NCI-H2107 treated with DMSO at 0.1 percent for 48 hours (cell line): Measurements from ENCODE around the gene DCLK1.

Experiments used
- DNase-seq: peaks from one replicate; lab custom pipeline; 2025; ENCODE audit not compliant: unreplicated experiment; lab: John Stamatoyannopoulos, UW

DCLK1 gene

DNA sequence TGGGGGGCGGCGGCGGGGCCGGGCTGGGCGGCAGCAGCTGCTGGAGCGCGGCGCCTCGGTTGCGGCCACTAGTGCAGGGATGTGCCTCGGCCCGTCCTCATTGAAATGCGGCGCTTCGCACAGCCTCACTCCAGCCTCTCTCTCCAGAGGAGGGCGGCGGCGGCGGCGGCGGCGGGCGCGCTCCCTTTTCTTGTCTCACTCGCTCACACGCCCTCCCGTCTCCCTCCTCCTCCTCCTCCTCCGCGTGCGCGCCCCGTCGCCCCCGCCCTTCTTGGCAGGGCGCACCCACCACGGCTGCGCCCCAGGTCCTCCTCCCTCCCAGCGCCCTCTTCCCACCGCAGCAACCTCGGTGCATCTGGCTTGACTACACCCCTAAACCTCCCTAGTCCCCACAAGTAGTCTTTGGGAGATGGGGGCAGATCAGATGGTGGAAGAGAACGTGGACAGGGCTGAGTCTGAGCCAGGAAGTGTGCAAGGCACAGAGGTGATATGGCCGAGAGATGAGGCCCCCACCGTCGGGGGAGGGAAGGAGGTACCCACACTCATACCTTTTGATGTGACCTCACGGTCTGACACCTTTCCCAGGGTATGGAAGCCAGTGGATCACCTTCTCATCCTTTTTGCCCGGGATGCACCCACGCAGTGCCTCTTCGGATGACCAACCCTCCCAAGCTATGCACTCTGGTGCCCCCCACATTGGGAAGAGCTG, at the start of gene DCLK1:
Gene DCLK1 (minus strand): TSS at position 161 of the 709 bp plus-strand sequence.
- peak; percentile 9 for DNase-seq

DNA sequence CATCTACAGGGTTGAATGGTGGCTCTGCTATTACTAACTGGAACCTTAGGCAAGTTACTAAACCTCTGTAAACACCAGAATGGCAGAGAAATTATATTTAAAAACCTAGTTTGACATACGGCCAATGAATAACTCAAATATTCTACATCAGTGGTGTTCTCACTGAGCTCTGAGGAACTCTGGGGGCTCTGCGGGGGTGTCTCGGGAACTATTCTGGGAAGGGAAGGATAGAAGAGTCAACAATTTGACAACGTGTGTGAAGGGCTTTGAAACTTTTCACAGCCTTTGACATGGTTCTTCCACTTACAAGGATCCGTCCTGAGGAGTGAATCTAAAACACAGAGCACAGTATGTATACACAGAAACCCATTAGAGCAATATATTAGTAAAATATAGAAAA, 44.4 kb upstream of the DCLK1 start:
- DNase-seq: no peak

DNA sequence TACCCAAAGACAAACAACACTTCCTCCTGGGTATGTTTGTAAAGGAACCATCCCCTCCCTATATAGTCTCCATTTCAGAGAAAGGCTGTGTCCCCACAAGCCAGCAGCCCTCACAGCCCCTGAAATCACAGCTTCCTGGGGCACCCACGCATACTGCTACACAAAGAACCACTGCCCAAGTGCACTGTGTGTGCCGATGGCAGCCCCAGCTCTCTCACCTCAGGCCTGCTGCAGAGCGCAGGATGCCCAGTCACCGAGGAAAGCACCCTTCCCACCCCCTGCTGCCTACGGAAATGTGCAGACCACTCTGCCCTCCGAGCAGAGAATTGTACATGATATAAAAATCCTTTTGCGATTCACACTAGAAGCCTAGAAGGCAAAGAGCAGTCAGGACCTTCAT, 43.7 kb upstream of the DCLK1 start:
- no peak for DNase-seq

DNA sequence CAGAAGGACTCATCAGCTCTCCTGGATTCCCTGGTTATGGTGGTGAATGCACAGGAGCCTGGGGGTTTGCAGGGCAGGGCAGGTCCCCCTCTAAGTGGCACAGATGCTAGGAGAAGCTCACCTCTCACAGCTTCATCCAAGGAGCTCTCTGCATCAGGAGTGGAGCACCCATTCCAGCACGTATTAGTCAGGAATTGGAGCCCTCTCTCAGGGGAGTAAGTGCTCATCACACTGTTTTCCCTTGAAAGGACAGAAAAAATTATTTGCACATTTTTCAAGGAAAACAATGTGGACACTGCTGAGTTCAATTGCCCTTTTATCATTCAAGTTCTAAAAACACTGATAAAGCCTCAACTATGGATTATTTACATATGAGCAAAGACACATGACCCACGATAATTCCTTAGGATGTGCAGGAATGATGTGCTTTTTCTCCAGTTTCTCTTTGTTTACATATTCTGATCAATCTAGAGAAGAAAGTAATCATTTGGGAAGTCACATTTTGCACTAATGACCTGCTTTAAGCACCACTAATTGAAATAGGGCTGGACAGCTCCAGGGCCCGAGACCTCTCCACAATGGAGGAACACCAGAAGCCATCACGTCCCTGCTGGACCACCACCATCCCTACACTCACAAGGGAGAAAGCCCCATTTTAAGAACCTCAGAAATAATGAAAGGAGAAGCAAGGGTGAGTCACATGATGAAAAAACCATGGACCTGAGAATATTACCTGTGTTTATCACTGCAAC, 42.6 kb upstream of the DCLK1 start:
- no peak for DNase-seq

DNA sequence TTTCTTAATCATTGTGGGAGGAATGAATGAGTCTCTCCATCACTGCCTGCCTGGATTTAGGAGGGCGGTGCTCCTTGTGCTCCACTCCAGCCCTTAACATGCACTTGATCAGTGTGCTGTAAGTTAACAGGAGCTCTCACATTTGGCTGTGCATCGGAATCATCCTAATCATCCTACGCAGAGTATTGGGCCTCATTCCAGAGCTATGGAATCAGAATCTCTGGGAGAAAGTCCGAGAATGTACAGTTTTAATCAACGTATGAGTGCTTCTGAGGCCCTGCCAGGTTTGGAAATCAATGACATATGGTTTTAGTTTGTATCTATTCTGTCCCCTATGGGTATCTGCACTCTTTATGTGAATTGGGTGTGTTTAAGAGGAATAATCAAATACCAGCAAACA, 34.9 kb upstream of the DCLK1 start:
- DNase-seq: no peak

DNA sequence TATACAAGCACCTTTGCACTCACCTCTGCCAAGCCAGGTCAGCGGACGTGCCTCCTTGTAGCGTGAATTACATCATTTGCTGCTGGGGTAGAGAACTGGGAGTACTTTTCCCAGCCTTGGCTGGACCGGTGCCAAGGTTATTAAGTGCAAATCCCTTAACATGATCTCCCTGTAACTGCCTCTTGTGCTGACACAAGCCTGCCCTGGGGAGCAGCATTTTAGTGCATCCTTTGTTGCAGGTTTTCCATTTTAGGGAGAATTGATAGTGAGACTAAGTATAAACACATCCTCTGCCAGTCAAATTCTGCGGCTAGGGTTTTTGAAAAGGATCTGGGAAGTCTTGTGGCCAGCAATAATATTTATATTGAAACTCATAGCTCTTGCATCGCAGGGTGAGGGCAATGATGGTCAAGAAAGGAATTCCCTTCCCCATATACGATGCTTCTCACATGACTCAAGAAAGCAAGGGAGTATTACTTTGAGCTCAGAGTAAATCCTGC, 32.7 kb upstream of the DCLK1 start:
- peak; percentile 58 for DNase-seq

DNA sequence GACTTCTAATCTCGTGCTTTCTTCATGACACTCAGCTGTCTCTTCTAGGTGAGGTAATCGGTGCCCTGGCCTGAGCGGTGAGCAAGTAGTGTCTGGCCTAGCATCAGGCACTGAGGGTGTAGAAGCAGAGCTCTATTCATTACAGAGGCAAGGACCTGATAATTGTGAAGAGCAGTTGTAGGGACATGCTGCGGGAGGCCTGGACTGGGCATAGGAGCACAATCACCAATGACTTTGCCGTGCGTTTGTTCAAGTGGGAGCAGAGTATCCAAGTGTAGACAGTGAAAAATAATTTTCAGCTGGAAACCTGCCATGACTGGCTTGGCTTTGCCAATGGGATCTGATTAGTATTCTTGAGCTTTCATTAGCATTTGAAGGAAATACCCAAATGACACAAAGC, 32.1 kb upstream of the DCLK1 start:
- no peak for DNase-seq

DNA sequence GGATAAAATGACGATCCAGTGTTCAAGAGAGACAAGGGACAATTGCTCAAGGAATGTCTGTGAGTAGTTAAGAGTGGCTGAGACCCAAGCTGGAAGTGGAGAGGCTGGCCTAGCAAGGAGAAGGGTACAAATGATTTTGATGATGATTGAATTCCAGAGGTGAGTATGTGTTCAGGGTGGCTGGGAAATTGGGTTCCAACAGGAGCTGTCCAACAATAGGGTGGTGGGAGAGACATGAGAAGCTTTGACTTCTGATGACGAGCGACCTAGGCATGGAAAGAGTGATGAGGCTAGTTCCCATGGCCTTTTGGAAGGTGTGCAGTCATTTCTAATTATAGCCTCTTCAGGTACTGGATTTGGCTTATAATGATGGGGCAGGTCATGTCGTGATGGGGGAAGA, 29.1 kb upstream of the DCLK1 start:
- no peak for DNase-seq

DNA sequence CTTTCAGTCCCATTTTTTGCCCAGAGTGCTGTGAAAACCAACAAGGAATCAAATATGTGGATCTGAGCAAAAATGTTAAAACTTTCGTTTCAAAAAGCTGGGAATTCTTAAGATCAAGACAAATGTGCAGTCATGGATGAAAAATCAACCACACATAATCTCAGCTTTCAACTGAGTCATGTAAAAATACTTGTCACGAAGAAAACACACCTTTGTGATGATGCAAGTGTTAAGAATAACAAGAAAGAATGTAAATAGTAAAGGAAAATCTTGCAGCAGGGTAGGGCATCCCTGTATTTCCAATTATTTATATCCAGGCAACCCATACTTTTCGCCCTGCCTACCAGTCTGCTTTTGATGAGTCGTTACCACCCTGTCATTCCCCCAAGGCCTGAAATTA, 27.4 kb upstream of the DCLK1 start:
- DNase-seq: no peak

DNA sequence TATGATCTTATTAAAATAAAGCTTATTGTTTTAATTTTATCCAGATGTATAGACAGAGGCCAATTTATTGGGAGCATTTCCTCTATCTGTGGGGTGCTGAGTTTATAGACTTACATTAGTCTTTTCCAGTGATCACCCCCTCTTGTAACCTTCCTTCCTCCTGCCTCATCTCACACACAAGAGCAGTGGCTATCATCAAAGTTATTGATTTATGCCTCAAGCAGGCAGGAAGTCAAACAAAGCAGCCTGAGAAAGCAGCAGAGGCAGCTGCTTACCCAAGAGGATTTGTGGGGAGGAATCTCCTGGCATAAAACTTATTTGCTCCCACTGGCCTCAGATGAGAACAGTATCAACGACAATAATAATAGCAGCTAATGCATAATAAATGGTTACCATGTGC, 26.3 kb upstream of the DCLK1 start:
- DNase-seq: no peak

DNA sequence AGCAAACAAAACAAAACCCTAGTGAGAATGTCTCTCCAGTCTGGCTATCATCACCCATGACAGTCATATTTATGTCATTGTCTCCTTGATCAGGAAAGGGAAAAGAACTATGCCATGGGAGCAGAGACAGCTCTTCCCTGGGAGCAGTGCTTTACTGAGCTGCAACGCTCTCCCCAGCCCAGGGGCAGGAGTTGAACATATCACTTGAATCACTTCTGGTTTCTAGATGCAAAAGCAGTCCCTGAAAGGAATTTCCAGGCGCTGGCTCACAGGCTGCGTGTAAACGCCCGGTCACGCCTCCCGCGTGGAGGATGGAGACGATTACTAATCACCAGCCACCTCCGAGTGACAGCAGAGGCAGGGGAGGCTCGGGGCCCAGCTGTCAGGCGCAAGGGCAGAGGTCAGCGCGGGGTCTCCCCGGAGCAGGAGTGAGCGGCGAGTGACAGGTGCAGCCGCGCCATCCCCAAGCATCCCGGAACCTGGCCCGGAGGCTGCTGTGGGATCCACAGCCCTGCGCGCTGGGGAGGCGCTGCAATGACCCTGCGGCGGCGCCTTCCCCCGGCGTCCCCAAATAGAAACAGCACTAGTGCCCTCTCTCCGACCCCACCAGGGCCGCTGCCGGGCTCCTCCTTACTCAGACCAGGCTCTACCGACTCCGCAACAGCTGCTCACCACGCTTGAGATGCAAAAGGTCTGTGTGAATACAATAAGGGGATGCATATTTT, 23.5 kb upstream of the DCLK1 start:
- no peak for DNase-seq

DNA sequence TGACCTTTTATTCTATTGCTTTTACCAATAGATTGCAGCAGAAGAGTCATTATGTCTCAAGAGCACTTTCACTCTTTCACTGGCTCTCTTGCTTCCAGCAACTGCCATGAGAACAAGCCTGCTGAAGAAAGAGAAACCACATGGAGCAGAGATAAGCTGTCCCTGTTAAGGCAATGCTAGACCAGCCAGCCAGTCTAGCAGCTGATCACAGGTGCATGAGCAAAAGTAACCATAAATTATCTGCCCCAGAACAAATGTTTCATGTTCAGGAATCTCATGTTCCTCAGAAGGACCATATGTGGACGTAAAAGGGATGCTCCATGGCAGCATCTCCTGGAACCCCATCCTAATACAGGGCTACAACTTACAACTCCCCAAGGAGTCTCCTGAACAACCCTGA, 20.4 kb upstream of the DCLK1 start:
- no peak for DNase-seq

DNA sequence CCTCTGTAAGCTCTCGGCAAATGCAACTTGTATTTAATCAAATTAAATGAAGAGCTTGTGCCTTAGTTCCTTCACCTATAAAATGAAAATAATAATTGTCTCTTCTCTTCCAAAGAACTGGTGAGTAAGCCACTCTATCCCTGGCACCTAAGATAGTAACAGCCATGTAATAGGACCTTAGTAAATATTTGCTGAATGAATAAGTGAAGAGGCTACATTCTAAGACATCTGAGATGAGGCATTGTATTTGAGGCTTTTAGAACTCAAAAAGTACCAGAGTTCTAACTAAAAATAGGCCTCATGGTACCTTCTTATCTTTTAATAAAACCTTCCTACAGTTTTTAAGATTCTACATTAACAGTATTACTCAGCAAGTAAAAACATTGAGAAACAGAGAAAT, 17.3 kb upstream of the DCLK1 start:
- DNase-seq: no peak

DNA sequence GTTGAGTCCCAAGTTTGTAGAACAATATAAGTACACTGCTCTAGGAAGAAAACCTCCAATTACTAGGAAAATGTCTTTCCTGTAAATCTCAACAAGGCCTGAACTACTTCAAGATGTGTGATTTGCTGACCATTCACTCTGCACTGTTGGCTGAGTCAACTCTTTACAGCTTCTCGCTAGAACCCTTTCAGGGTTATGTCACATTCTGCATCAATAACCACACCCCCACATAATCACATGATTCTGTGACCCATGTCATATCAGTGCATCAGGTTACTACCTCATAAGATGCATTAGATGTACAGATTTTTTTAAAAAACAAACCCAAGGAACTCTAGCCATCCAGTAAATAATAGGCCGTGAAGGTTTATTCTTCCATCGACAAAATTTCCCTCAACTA, 16.1 kb upstream of the DCLK1 start:
- no peak for DNase-seq

DNA sequence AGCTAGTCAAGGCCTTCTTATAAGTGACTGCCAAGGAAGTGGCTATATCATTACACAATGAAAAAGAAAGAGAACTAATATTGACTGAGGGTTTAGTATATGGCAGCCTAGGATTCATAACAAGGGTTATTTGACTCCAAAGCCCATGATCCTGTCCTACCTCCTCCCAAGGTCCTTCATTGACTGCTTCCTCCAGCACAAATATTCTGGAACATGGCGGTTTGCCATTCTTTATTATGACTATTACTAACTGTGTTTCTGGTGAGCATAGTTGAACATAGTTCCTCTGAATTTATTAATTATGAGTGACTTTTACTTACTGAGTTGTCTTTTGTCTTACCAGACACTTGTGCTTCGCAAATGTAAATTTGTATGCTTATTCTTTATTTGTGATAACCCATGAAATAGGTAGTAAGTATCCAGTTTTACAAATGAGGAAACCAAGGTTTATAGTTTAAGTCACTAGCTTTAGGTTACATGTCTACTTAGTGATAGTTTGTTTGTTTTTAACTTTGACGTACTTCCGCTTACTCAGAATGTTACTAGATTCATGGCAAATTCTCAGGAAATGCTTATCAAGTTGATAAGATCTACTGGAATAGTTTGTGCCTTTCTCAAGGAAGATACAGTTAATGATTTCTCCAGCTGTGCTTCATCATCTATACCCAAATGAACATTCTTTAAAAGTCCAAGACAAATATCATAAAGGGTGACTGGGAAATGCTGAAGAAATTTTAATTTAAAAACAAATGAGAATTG, 15.5 kb upstream of the DCLK1 start:
- DNase-seq: no peak

DNA sequence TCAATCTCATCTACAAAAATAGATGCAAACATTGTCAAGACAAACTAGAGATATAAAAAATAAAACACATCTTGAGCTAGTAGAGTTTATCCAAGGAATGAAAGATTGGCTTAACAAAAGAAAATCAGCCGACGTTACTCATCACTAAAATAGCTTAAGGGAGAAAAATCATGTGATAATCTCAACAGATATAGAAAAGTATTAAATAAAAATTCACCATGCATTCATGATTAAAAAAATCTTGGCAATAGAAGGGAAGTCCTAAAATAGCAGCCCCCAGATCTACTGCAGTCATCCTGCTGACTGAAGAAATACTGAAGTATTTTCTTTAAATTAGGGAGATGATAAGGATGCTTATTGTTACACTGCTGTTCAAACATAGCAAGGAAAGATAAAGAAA, 12.6 kb upstream of the DCLK1 start:
- DNase-seq: no peak

DNA sequence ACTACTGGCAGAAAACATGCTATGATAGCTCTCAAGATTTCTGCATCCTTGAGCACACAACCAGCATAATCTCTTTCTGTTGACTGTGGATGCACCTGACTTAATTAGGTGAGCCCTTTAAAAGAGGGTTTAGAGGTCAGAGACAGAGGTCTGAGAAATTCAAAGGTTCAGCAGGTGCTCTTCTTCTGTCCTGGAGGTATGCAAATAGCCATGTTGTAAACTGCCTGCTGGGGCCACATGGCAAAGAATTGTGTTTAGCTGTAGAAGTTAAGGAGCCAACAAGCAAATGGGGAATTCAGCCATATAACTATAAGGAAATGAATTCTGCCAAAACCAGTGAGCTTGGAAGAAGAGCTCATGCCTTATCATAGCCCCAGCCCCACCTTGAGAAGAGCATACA, 11.6 kb upstream of the DCLK1 start:
- no peak for DNase-seq

DNA sequence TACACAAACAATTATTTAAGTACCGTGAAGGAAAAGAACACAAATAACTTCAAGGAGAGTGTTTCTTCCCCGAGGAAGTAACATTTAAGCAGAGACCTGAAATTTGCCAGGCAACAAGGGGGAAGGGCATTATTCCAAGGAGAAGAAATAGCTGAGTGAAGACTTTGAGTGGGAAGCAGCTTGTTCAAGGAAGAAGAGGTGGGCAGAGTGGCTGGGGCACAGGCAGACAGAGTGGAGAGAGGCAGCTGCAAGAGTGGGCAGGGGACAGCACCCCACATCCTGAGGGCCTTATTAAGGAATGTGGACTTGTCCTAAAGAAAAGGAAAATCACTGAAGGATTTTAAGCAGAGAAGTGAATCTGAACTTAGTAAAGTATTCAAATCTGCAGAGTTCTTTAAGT, 4.7 kb upstream of the DCLK1 start:
- no peak for DNase-seq

DNA sequence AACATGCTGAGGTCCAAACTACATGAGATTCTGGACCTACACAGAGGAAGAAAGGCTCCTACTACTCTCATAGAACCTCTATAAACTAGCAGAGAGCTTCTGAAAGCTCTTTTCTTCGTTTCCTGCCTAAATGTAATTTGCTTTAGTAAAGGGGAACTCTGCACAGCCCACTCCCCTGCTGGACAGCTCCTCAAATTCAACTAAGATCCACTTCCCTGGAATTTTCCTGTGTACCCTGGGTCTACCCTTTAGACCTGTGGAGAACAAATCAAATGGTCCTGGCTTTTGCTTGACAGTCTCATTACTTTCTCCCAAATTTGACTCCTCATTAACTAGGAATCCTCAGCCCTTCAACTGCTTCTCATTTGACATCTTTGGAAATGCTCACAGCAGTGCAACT, 3.5 kb upstream of the DCLK1 start:
- no peak for DNase-seq

DNA sequence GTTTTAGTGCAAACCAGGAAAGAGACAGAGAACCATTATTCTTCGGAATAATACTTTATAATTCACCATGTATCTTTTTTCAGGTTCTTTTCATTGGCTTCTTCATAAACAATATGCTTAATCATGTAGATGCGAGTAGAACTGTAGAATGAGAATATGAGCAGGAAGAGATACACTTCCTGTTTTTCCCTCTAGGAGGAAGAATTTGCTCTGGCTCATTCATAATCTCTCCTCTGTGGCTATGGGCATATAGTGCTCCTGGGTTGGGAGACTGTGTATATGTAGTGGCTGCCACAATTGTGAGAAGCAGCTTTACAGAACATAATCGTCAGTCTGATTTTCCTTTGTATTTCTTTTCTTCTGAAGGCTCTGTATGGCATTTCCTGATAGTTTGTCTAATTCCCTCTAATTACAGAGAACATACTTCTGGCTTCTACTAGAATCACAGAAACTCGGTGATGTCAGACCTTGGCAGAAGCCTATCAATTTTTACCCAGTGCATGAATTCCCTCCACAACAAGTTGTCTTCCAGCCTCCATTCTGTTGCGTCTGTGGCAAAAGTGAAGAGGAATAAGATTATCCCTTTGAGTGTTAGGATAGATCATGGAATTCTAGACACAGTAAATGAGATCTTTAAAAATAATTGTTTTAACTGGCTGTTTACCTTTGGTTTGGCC, 2.9 kb upstream of the DCLK1 start:
- DNase-seq: no peak

DNA sequence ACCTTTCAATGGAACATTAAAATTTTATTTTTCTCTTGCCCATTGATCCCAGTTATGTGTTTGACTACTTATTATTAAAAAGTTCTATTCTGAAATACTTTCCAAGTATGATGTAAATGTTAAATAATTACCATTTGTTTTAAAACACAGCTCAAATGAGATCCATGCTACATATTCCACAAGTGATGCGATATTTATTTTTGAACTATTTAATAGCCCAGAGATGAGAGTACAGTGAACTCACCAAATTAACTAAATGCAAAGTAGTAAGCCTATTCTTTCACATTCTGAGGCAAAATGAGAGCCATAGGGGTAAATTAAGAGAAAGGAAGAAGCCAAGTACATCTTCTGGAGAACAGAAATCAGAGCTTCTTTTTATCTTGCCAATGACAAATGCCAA, 1.2 kb upstream of the DCLK1 start:
- DNase-seq: no peak
